ENCODE results near the gene PDE5A. TPM values are rescaled to one million over a fixed set of nuclear protein-coding genes. Genes with fewer than 3 reads are reported as not detected.

Gene PDE5A
- polyA plus RNA-seq, 2 of the 4 experiments (the other 2 are of a cell fraction) = 0.27 to 1.0 TPM

DNA sequence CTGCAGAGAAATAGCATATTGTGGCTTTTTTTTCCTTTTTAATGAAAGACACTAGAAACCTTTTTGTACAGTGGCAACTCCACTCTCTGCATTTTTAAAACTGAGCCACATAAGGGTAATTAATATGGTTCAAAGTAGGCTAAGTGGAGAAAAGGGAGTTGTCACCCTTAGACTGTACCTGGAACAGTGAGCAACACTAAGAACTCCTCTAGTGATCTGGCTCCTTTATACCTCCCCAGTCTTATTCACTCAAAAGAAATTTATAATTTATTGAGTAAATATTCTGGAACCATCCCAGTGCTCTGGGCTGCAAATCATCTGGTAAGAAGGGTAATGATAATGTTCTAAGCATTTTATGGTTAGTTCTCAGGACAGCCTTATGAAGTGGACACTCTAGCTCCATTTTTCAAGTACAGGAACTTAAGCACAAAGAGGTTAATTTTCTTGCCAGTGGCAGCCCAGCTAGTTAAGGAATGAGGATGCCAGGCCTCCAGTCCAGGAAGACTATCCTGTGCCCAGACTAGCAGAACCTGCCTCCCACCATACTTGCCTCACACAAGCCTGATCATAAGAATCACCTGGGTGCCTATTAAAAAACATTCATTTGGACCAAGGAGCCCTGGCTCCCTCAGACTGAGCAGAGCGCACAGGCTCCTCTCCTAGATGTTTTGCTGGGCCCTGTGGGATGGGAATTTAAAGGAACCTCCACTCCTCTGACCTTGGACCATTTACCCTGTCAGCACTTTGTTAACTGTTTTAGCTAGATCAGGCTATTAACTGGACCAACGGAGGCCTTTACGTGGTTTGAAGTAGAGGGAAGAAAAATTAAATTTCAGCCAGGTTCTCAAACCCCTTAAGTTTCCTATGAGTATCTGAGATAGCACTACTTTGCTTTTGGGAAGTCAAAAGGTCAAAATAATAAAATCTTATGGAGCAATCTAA is 102.6 kb downstream of the PDE5A start:
- peak overlapping the region; percentile 71 for H3K4me2 ChIP-seq
- ATAC-seq (peak; percentile 55 to 65; a peak in 4 of 6 replicates), FAIRE-seq (no peak), DNase-seq (ENCODE audit: low read depth in 1 of 2, low spot score in 1 of 2) (no peak)
- POLR2A ChIA-PET = interaction anchor here (0.6 kb wide), 1 partner anchor 10 kb away, joined by 3 read pairs; no protein-coding TSS in a partner anchor
- peak overlapping the region; percentile 29 to 75 for H3K27ac ChIP-seq
- WGBS (ENCODE audit: missing lambda C conversion rate) = 94% methylated on average over 3 of the region's 3 CpGs
- H3K4me1 ChIP-seq = peaks cover 21% of the 10 kb centered on the region; the same call in 2 of the 3 replicates
- CTCF ChIA-PET = interaction anchor here (1.1 kb wide), 1 partner anchor 101 kb away, joined by 3 read pairs; no protein-coding TSS in a partner anchor
- no peak for TF ChIP-seq MYC (IDR thresholded peaks at IDR 0.05; ENCODE audit: borderline replicate concordance, low read length)
- TF ChIP-seq HOXA7 (CRISPR knock-in tag; IDR thresholded peaks at IDR 0.05) = no peak
- no peak for TF ChIP-seq RAD21 (conservative IDR thresholded peaks at IDR 0.05 in 1 of 2, IDR thresholded peaks at IDR 0.05 in 1 of 2)
- TF ChIP-seq, protein P1, sequence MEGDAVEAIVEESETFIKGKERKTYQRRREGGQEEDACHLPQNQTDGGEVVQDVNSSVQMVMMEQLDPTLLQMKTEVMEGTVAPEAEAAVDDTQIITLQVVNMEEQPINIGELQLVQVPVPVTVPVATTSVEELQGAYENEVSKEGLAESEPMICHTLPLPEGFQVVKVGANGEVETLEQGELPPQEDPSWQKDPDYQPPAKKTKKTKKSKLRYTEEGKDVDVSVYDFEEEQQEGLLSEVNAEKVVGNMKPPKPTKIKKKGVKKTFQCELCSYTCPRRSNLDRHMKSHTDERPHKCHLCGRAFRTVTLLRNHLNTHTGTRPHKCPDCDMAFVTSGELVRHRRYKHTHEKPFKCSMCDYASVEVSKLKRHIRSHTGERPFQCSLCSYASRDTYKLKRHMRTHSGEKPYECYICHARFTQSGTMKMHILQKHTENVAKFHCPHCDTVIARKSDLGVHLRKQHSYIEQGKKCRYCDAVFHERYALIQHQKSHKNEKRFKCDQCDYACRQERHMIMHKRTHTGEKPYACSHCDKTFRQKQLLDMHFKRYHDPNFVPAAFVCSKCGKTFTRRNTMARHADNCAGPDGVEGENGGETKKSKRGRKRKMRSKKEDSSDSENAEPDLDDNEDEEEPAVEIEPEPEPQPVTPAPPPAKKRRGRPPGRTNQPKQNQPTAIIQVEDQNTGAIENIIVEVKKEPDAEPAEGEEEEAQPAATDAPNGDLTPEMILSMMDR (IDR thresholded peaks at IDR 0.05) = no peak
- no peak for TF ChIP-seq EHF (CRISPR knock-in tag; IDR thresholded peaks at IDR 0.05)
- TF ChIP-seq, protein P2, sequence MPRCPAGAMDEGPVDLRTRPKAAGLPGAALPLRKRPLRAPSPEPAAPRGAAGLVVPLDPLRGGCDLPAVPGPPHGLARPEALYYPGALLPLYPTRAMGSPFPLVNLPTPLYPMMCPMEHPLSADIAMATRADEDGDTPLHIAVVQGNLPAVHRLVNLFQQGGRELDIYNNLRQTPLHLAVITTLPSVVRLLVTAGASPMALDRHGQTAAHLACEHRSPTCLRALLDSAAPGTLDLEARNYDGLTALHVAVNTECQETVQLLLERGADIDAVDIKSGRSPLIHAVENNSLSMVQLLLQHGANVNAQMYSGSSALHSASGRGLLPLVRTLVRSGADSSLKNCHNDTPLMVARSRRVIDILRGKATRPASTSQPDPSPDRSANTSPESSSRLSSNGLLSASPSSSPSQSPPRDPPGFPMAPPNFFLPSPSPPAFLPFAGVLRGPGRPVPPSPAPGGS (IDR thresholded peaks at IDR 0.05) = no peak
- TF ChIP-seq TFCP2L1 (CRISPR knock-in tag; IDR thresholded peaks at IDR 0.05) = no peak
- TF ChIP-seq CBX2 (IDR thresholded peaks at IDR 0.05; ENCODE audit: borderline replicate concordance, low read depth) = no peak
- no peak for TF ChIP-seq HOXB5 (CRISPR knock-in tag; IDR thresholded peaks at IDR 0.05)
- TF ChIP-seq, protein P3, sequence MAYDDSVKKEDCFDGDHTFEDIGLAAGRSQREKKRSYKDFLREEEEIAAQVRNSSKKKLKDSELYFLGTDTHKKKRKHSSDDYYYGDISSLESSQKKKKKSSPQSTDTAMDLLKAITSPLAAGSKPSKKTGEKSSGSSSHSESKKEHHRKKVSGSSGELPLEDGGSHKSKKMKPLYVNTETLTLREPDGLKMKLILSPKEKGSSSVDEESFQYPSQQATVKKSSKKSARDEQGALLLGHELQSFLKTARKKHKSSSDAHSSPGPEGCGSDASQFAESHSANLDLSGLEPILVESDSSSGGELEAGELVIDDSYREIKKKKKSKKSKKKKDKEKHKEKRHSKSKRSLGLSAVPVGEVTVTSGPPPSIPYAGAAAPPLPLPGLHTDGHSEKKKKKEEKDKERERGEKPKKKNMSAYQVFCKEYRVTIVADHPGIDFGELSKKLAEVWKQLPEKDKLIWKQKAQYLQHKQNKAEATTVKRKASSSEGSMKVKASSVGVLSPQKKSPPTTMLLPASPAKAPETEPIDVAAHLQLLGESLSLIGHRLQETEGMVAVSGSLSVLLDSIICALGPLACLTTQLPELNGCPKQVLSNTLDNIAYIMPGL (CRISPR knock-in tag; IDR thresholded peaks at IDR 0.05; ENCODE audit: borderline replicate concordance) = no peak
- TF ChIP-seq ZSCAN20 (CRISPR knock-in tag; IDR thresholded peaks at IDR 0.05) = no peak
- H3K9me3 ChIP-seq = no peaks in the 10 kb centered on the region
- H3K4me3 ChIP-seq = no peak overlapping the region

DNA sequence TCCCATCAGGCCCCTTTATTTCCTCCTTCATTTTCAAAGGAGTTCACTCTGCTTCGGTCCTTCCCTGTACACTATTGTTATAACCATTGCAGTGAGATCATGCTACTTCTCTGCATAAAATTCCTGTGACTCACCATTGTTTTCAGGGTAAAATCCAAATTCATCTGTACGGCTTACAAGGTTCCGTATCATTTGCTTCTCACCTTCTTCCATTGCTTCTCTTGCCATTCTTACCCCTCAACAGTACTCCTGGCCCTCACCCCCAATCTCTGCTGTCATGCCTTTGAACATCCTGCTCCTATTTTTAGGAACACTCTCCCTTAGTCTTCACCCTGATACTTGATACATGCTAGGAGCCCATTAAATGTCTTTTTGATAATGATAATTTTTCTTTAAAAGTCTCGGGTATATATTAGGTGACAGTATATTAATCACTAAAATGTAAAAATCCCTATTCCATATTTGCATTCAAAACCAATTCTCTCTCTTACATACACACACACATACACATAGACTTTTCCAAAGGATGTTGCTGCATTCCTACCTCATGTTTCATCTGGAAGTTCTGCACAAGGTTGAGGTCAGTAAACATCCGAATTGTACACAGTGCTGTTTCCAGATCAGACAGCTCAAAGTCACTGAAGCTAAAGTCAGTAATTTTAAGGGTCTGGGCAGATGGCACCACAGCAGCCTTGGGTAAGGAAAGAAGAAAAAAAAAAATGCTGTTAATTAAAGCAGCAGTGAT is 103.4 kb downstream of the PDE5A start:
- WGBS (ENCODE audit: missing lambda C conversion rate) = 11% methylated on average over 5 of the region's 5 CpGs
- H3K27ac ChIP-seq = peak overlapping the region; percentile 67 to 75
- POLR2A ChIA-PET = interaction anchor here (0.6 kb wide), 1 partner anchor 10 kb away, joined by 3 read pairs; no protein-coding TSS in a partner anchor
- CTCF ChIA-PET = no interaction called here
- H3K4me2 ChIP-seq = peak overlapping the region; percentile 71
- ATAC-seq (peak; percentile 85 to 93), DNase-seq (ENCODE audit: low read depth in 1 of 2, low spot score in 1 of 2) (peak in 1 of 2 experiments; percentile 37), FAIRE-seq (no peak)
- no peaks in the 10 kb centered on the region for H3K9me3 ChIP-seq
- H3K4me1 ChIP-seq = peaks cover 21% of the 10 kb centered on the region; the same call in 2 of the 3 replicates
- TF ChIP-seq FOSL2 (IDR thresholded peaks at IDR 0.05) (no peak), FOSL2 (CRISPR knock-in tag; IDR thresholded peaks at IDR 0.05) (0 out of 2 replicates have a peak, but pooled peaks have one; percentile 5), JUNB (IDR thresholded peaks at IDR 0.05) (no peak), NPAS2 (CRISPR knock-in tag; IDR thresholded peaks at IDR 0.05; ENCODE audit: borderline replicate concordance) (no peak)
- H3K4me3 ChIP-seq = no peak overlapping the region

Data from A549 (cell line).